AG09309 (cell line): Measurements from ENCODE around the gene THSD4.
"Not testable (repeated sequence)": the region's sequence is repeated elsewhere in the genome, so short reads cannot be mapped to it uniquely, and the experiment has no call there.

Experiments
- DNase-seq: peaks from one replicate; pipeline ENCODE4 v3.0.0-alpha.2; 2010; ENCODE audit warnings: low read depth
- H3K4me3 ChIP-seq: 2 replicates; pipeline ENCODE4 v1.5.1; 2011; ENCODE audit warnings: mild to moderate bottlenecking, low read depth, low read length, moderate library complexity; ENCODE audit not compliant: control insufficient read depth
- TF ChIP-seq, protein P1 (sequence below): IDR thresholded peaks from 2 replicates; pipeline ENCODE4 v1.5.1; 2011; ENCODE audit warnings: mild to moderate bottlenecking, low read depth, low read length, inconsistent platforms; ENCODE audit not compliant: insufficient read depth, control insufficient read depth; ENCODE audit errors: missing control alignments

Gene THSD4

DNA sequence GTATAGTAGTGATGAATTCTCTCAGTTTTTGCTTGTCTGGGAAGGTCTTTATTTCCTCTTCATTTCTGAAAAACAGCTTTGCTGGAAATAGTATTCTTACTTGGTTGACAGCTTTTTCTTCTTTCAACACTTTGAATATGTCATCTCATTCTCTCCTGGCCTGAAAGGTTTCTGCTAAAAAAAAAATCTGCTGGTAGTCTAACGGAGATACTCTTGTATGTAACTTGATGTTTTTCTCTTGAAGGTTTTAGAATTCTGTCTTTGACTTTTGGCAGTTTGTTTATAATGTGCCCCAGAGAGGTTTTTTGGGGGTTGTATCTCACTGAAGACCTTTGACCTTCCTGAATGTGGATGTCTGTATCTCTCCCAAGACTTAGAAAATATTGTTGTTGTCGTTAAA is 47.0 kb downstream of the THSD4 start:
- DNase-seq: no peak
- H3K4me3 ChIP-seq: no peak overlapping the region
- TF ChIP-seq, protein P1, sequence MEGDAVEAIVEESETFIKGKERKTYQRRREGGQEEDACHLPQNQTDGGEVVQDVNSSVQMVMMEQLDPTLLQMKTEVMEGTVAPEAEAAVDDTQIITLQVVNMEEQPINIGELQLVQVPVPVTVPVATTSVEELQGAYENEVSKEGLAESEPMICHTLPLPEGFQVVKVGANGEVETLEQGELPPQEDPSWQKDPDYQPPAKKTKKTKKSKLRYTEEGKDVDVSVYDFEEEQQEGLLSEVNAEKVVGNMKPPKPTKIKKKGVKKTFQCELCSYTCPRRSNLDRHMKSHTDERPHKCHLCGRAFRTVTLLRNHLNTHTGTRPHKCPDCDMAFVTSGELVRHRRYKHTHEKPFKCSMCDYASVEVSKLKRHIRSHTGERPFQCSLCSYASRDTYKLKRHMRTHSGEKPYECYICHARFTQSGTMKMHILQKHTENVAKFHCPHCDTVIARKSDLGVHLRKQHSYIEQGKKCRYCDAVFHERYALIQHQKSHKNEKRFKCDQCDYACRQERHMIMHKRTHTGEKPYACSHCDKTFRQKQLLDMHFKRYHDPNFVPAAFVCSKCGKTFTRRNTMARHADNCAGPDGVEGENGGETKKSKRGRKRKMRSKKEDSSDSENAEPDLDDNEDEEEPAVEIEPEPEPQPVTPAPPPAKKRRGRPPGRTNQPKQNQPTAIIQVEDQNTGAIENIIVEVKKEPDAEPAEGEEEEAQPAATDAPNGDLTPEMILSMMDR: no peak

DNA sequence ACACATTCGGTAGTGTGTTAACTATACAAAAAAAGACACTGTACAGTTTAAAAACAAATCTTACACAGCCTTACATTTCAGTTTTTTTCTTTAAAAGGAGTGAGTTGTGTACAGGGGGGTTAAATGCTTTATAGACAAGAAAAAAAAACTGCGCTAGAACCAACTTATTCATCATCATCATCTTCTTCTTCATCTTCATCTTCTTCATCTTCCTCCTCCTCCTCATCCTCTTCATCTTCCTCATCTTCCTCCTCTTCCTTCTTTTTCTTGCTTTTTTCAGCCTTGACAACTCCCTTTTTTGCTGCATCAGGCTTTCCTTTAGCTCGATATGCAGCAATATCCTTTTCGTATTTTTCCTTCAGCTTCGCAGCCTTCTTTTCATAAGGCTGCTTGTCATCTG is 49.3 kb downstream of the THSD4 start:
- DNase-seq: not testable (repeated sequence)

GRCh38 chr15:71167445-71168165 is 52.3 kb downstream of the THSD4 start:
- no peak for DNase-seq
- TF ChIP-seq, protein P1: no peak
- H3K4me3 ChIP-seq: no peak overlapping the region

More for the DNA sequence above, 49.3 kb downstream of the THSD4 start:
- not testable (repeated sequence) for H3K4me3 ChIP-seq

DNA sequence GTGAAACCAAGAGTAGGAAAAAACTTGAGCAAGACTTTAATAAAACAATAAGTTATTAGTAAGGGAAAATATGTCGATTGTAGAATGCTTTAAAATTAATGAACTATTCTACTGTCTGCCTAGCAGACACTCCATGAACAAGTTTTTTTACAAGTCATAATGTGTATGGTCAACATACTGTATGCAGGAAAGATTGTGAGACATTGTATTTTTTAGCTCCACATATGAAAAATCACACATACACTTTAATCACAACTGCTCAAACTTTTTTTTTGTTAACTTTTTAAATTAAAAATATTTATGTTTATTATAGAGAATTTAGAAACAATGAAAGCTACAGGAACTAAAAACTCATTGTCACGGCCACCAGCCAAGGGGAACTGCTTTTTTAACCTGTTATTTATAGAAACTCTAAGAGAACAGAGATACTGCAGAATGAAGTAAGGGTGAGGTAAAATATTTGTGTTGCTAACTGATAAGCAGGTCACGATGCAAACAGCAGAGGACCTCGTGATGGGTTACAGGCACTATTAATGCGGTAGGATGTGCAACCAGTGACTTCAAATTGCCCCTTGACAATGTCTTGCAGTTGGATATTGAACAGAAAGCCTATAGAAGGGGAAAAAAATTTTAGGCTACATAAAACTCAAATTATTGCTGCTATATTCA is 53.0 kb downstream of the THSD4 start:
- no peak overlapping the region for H3K4me3 ChIP-seq
- TF ChIP-seq, protein P1: no peak
- DNase-seq: no peak

- TF ChIP-seq, protein P1: no peak
- H3K4me3 ChIP-seq: no peak overlapping the region
- no peak for DNase-seq
Measured at GRCh38 chr15:71170163-71170562, 54.9 kb downstream of the THSD4 start.

- H3K4me3 ChIP-seq: no peak overlapping the region
- TF ChIP-seq, protein P1: no peak
- no peak for DNase-seq
Measured at GRCh38 chr15:71171195-71171594, 55.9 kb downstream of the THSD4 start.

- DNase-seq, H3K4me3 ChIP-seq: not testable (repeated sequence)
Measured at GRCh38 chr15:71174360-71174759, 59.1 kb downstream of the THSD4 start.
